Measurements from ENCODE around the gene ARHGAP24. TPM values are rescaled to one million over a fixed set of nuclear protein-coding genes. Genes with fewer than 3 reads are reported as not detected.
A peak's percentile ranks its signal among the peaks of the same experiment; 100 is the strongest.

The ARHGAP24 gene
- total RNA-seq, 1 donor: 52.5 TPM

- Histone ChIP-seq H3K79me2 (ENCODE audit: insufficient read depth, low read length) (peaks cover 36% of the 10 kb centered on the region), H3K27ac (ENCODE audit: low read depth, low read length) (no peak overlapping the region), H3K27me3 (ENCODE audit: insufficient read depth, low read length) (no peaks in the 10 kb centered on the region), H3K4me3 (ENCODE audit: insufficient read depth, low read length) (no peak overlapping the region), H3K9me3 (ENCODE audit: low read depth, low read length) (no peaks in the 10 kb centered on the region), H3K36me3 (ENCODE audit: insufficient read depth, low read length) (no peaks in the 10 kb centered on the region), H3K4me1 (ENCODE audit: insufficient read depth, low read length) (peaks cover 35% of the 10 kb centered on the region), H2AFZ (ENCODE audit: low read length) (no peak overlapping the region), H4K20me1 (ENCODE audit: insufficient read depth, low read length) (peaks cover 4% of the 10 kb centered on the region), H3K4me2 (ENCODE audit: insufficient read depth, low read length) (no peak overlapping the region)
- DNase-seq (ENCODE audit: insufficient read length, low spot score, missing footprints): no peak
- no peak for TF ChIP-seq CTCF (IDR thresholded peaks at IDR 0.05; ENCODE audit: extremely low read depth, low read depth, low read length)
These were observed 389.6 kb downstream of the ARHGAP24 start for GRCh38 chr4:85864259-85865205.

GRCh38 chr4:85865256-85865655 lies 390.3 kb downstream of the ARHGAP24 start:
- Histone ChIP-seq H3K9me3 (ENCODE audit: low read depth, low read length) (no peaks in the 10 kb centered on the region), H3K36me3 (ENCODE audit: insufficient read depth, low read length) (no peaks in the 10 kb centered on the region), H3K4me1 (ENCODE audit: insufficient read depth, low read length) (peaks cover 30% of the 10 kb centered on the region), H4K20me1 (ENCODE audit: insufficient read depth, low read length) (peaks cover under 1% of the 10 kb centered on the region), H3K27me3 (ENCODE audit: insufficient read depth, low read length) (no peaks in the 10 kb centered on the region), H3K4me2 (ENCODE audit: insufficient read depth, low read length) (no peak overlapping the region), H2AFZ (ENCODE audit: low read length) (no peak overlapping the region), H3K79me2 (ENCODE audit: insufficient read depth, low read length) (peaks cover 40% of the 10 kb centered on the region), H3K4me3 (ENCODE audit: insufficient read depth, low read length) (no peak overlapping the region), H3K27ac (ENCODE audit: low read depth, low read length) (no peak overlapping the region)
- TF ChIP-seq CTCF (IDR thresholded peaks at IDR 0.05; ENCODE audit: extremely low read depth, low read depth, low read length): no peak
- DNase-seq (ENCODE audit: insufficient read length, low spot score, missing footprints): no peak

- no peaks in the 10 kb centered on the region for H3K36me3 ChIP-seq (ENCODE audit: insufficient read depth, low read length)
- no peak for TF ChIP-seq CTCF (IDR thresholded peaks at IDR 0.05; ENCODE audit: extremely low read depth, low read depth, low read length)
- H3K27me3 ChIP-seq (ENCODE audit: insufficient read depth, low read length): no peaks in the 10 kb centered on the region
- peak overlapping the region; percentile 38 for H3K4me3 ChIP-seq (ENCODE audit: insufficient read depth, low read length)
- no peaks in the 10 kb centered on the region for H3K9me3 ChIP-seq (ENCODE audit: low read depth, low read length)
- no peaks in the 10 kb centered on the region for H4K20me1 ChIP-seq (ENCODE audit: insufficient read depth, low read length)
- H3K79me2 ChIP-seq (ENCODE audit: insufficient read depth, low read length): peaks cover 44% of the 10 kb centered on the region
- peak overlapping the region; percentile 43 for H2AFZ ChIP-seq (ENCODE audit: low read length)
- H3K27ac ChIP-seq (ENCODE audit: low read depth, low read length): peak overlapping the region; percentile 36
- H3K4me1 ChIP-seq (ENCODE audit: insufficient read depth, low read length): peaks cover 27% of the 10 kb centered on the region
- no peak for DNase-seq (ENCODE audit: insufficient read length, low spot score, missing footprints)
- H3K4me2 ChIP-seq (ENCODE audit: insufficient read depth, low read length): peak overlapping the region; percentile 66
These were observed 391.6 kb downstream of the ARHGAP24 start for GRCh38 chr4:85866508-85866907.

- H3K4me2 ChIP-seq (ENCODE audit: insufficient read depth, low read length): no peak overlapping the region
- H3K27ac ChIP-seq (ENCODE audit: low read depth, low read length): peak overlapping the region; percentile 36
- no peaks in the 10 kb centered on the region for H3K36me3 ChIP-seq (ENCODE audit: insufficient read depth, low read length)
- no peaks in the 10 kb centered on the region for H4K20me1 ChIP-seq (ENCODE audit: insufficient read depth, low read length)
- H3K4me1 ChIP-seq (ENCODE audit: insufficient read depth, low read length): peaks cover 27% of the 10 kb centered on the region
- no peaks in the 10 kb centered on the region for H3K9me3 ChIP-seq (ENCODE audit: low read depth, low read length)
- H2AFZ ChIP-seq (ENCODE audit: low read length): no peak overlapping the region
- no peak for TF ChIP-seq CTCF (IDR thresholded peaks at IDR 0.05; ENCODE audit: extremely low read depth, low read depth, low read length)
- no peak overlapping the region for H3K4me3 ChIP-seq (ENCODE audit: insufficient read depth, low read length)
- DNase-seq (ENCODE audit: insufficient read length, low spot score, missing footprints): no peak
- H3K79me2 ChIP-seq (ENCODE audit: insufficient read depth, low read length): peaks cover 43% of the 10 kb centered on the region
- H3K27me3 ChIP-seq (ENCODE audit: insufficient read depth, low read length): no peaks in the 10 kb centered on the region
These were observed 392.3 kb downstream of the ARHGAP24 start for GRCh38 chr4:85867271-85867670.
